Tibial nerve (tissue), 4 donors: Measurements from ENCODE around the gene HPRT1. TPM values are rescaled to one million over a fixed set of nuclear protein-coding genes. Genes with fewer than 3 reads are reported as not detected.

ENCODE experiments used
- DNase-seq, 2 donors: peaks; one replicate each; pipeline ENCODE4 v3.0.0-alpha.2; 2019; ENCODE audit warnings: low spot score in 2 of 2
- H3K27ac ChIP-seq, 4 donors: fragments of 200-600 bp; sonication (generic) in 3 of 4; one replicate each; pipeline ENCODE4 v1.5.1; 2017 to 2019; ENCODE audit warnings: mild to moderate bottlenecking in 1 of 4
- H3K27me3 ChIP-seq, 2 donors: fragments of 200-600 bp; sonication (generic) in 1 of 2; one replicate each; pipeline versions ENCODE4 v1.5.1 to v1.6.0; 2017 to 2019
- H3K36me3 ChIP-seq, 3 donors: fragments of 200-600 bp; sonication (generic); one replicate each; pipeline ENCODE4 v1.5.1; 2018 to 2019
- H3K4me1 ChIP-seq, 4 donors: fragments of 200-600 bp; sonication (generic) in 3 of 4; one replicate each; pipeline ENCODE4 v1.5.1; 2017 to 2019
- H3K4me3 ChIP-seq, 4 donors: fragments of 200-600 bp; sonication (generic) in 3 of 4; one replicate each; pipeline ENCODE4 v1.5.1; 2017 to 2019; ENCODE audit warnings: mild to moderate bottlenecking in 1 of 4, moderate library complexity in 1 of 4
- H3K9me3 ChIP-seq, 4 donors: fragments of 200-600 bp; sonication (generic) in 3 of 4; one replicate each; pipeline ENCODE4 v1.5.1; 2017 to 2019
- EP300 ChIP-seq, 2 donors: sonication (generic); formaldehyde crosslinking; IDR thresholded peaks; one replicate each; pipeline ENCODE4 v1.6.1; 2017; ENCODE audit warnings: antibody characterized with exemption in 2 of 2, mild to moderate bottlenecking in 1 of 2
- POLR2A ChIP-seq, 2 donors: fragments of 450-650 bp; IDR thresholded peaks; one replicate each; pipeline ENCODE4 v1.6.1; 2017; ENCODE audit warnings: antibody characterized with exemption in 2 of 2, mild to moderate bottlenecking in 2 of 2, moderate library complexity in 2 of 2
- WGBS, 2 donors: methylation state at CpG; one replicate each; pipeline ENCODE4 v1.1.5; 2018; 5-methylcytosine and 5-hydroxymethylcytosine counted together
- total RNA-seq, 4 donors: library from RNA; depleted of rRNA; stranded (reverse); fragments of >200 nt; gene quantifications; one replicate each; pipeline ENCODE4 v1.1.0, GENCODE V29; 2016
- TF ChIP-seq, protein P1 (sequence below), 5 experiments: fragments of 200-600 bp in 3 of 5; fragments of 450-650 bp in 2 of 5; sonication (generic) in 3 of 5; IDR thresholded peaks; one replicate each; pipeline ENCODE4 v1.5.1; 2016 to 2019; ENCODE audit warnings: antibody characterized with exemption in 5 of 5, mild to moderate bottlenecking in 3 of 5, moderate library complexity in 2 of 5

Gene HPRT1
- total RNA-seq, 4 donors from 2014 or later, result 4.1 to 35.6 (median 9.7) TPM

DNA sequence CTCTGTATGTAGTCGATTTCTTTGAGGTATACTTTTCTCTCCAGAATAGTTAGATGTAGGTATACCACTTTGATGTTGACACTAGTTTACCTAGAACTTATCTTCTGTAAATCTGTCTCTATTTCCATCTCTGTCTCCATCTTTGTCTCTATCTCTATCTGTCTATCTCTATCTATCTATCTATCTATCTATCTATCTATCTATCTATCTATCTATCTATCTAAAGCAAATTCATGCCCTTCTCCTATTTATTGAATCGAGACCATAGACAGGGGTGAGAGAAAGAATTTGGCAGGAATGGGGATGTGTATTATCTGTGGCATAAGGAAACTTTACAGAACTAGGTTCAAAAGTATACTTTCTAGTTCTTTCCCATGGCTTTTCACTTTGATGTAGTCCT lies 21.4 kb downstream of the HPRT1 start:
- Histone ChIP-seq H3K27ac (no peak overlapping the region), H3K9me3 (no peaks in the 10 kb centered on the region), H3K36me3 (no peaks in the 10 kb centered on the region), H3K27me3 (no peaks in the 10 kb centered on the region), H3K4me3 (no peak overlapping the region), H3K4me1 (no peaks in the 10 kb centered on the region)
- TF ChIP-seq, protein P1, sequence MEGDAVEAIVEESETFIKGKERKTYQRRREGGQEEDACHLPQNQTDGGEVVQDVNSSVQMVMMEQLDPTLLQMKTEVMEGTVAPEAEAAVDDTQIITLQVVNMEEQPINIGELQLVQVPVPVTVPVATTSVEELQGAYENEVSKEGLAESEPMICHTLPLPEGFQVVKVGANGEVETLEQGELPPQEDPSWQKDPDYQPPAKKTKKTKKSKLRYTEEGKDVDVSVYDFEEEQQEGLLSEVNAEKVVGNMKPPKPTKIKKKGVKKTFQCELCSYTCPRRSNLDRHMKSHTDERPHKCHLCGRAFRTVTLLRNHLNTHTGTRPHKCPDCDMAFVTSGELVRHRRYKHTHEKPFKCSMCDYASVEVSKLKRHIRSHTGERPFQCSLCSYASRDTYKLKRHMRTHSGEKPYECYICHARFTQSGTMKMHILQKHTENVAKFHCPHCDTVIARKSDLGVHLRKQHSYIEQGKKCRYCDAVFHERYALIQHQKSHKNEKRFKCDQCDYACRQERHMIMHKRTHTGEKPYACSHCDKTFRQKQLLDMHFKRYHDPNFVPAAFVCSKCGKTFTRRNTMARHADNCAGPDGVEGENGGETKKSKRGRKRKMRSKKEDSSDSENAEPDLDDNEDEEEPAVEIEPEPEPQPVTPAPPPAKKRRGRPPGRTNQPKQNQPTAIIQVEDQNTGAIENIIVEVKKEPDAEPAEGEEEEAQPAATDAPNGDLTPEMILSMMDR (IDR thresholded peaks at IDR 0.05), result no peak
- TF ChIP-seq POLR2A (IDR thresholded peaks at IDR 0.05) (no peak), EP300 (IDR thresholded peaks at IDR 0.05) (no peak)
- no peak for DNase-seq
- WGBS, 2 donors, result 79 to 87% methylated on average over 2 of the region's 2 CpGs

- no peaks in the 10 kb centered on the region for H3K27me3 ChIP-seq
- H3K4me1 ChIP-seq, result no peaks in the 10 kb centered on the region
- no peak overlapping the region for H3K27ac ChIP-seq
- H3K4me3 ChIP-seq, result no peak overlapping the region
- no peak for DNase-seq
- H3K9me3 ChIP-seq, result no peaks in the 10 kb centered on the region
- whole genome bisulfite sequencing, 2 donors, result 66 to 83% methylated on average over 3 of the region's 3 CpGs
- no peaks in the 10 kb centered on the region for H3K36me3 ChIP-seq
- TF ChIP-seq, protein P1 (IDR thresholded peaks at IDR 0.05), result no peak
- TF ChIP-seq EP300 (IDR thresholded peaks at IDR 0.05) (no peak), POLR2A (IDR thresholded peaks at IDR 0.05) (no peak)
These were observed 22.4 kb downstream of the HPRT1 start for GRCh38 chrX:134482371-134482770.

DNA sequence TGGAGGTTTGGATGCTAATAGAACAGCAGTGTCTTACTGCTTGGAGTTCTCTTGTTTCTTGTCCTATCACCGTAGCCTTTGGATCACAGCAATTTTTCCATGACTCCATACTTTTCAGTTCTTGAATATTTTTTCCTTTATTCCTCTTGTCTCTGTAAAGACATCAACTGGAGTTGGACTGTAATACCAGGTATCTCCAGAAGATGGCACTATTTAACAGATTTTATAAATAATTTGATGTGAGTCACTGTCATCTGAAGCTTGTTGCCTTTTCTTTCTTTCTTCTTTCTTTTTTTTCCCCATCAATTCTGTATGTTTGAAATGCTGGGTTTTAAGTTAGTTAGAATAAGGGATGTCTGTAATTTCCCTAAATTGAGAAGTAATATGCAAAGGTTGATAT lies 24.1 kb downstream of the HPRT1 start:
- H3K4me1 ChIP-seq, result no peaks in the 10 kb centered on the region
- no peak overlapping the region for H3K4me3 ChIP-seq
- DNase-seq, result no peak
- no peaks in the 10 kb centered on the region for H3K27me3 ChIP-seq
- TF ChIP-seq EP300 (IDR thresholded peaks at IDR 0.05), result no peak
- TF ChIP-seq, protein P1 (IDR thresholded peaks at IDR 0.05), result peak; percentile 24 to 57 (median 50)
- H3K27ac ChIP-seq, result no peak overlapping the region
- H3K9me3 ChIP-seq, result no peaks in the 10 kb centered on the region
- WGBS, 2 donors, result 21 to 57% methylated on average over 1 of the region's 1 CpG
- H3K36me3 ChIP-seq, result no peaks in the 10 kb centered on the region

DNA sequence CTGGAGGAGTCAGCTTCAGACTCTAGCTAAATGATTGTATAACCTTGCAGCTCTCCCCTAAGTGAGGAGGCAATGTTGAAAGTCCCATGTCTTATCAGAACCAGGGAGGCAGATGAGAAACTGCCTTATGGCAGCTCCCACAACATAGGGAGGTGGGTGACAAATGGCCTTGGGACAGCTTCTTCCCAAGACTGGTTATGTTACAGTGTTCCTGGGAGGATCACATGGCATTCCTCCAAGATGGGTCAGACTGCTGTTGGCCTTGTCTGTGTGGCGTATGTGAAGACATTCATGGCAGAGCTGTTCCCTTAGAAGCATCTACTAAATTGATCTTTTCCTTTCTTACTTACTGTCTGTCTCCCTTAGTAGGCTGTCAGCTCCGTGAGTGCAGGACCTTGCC lies 42.0 kb downstream of the HPRT1 start:
- Histone ChIP-seq H3K36me3 (no peaks in the 10 kb centered on the region), H3K27ac (no peak overlapping the region), H3K27me3 (no peaks in the 10 kb centered on the region), H3K9me3 (no peaks in the 10 kb centered on the region), H3K4me3 (no peak overlapping the region), H3K4me1 (no peaks in the 10 kb centered on the region)
- 81 to 89% methylated on average over 2 of the region's 2 CpGs for WGBS, 2 donors
- TF ChIP-seq, protein P1 (IDR thresholded peaks at IDR 0.05), result no peak
- TF ChIP-seq POLR2A (IDR thresholded peaks at IDR 0.05) (no peak), EP300 (IDR thresholded peaks at IDR 0.05) (no peak)
- DNase-seq, result no peak

DNA sequence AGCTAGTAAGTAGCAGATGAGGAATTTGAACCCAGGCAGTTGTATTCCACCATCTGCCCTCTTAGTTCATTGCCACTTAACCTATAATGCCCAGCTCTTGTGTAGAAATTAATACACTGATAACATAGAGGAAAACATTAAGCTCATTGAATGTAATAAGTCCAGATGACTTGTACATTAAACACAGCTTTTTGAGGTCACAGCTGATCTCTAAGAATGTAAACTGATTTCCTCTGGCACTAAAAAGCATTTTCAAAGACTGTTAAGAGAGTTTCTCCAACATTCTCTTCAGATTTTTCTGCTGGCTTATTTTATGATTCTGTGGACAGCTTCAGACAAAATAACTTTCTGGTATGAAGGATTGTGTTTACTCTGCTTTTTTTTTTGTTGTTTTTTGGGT lies 42.7 kb downstream of the HPRT1 start:
- Histone ChIP-seq H3K27me3 (no peaks in the 10 kb centered on the region), H3K9me3 (no peaks in the 10 kb centered on the region), H3K36me3 (no peaks in the 10 kb centered on the region), H3K27ac (no peak overlapping the region), H3K4me3 (no peak overlapping the region), H3K4me1 (no peaks in the 10 kb centered on the region)
- no peak for DNase-seq
- no peak for TF ChIP-seq EP300 (IDR thresholded peaks at IDR 0.05)

- TF ChIP-seq POLR2A (IDR thresholded peaks at IDR 0.05), result no peak
- no peak for TF ChIP-seq EP300 (IDR thresholded peaks at IDR 0.05)
- TF ChIP-seq, protein P1 (IDR thresholded peaks at IDR 0.05), result no peak
- WGBS, 2 donors, result 85 to 91% methylated on average over 6 to 9 of the region's 9 CpGs
These were observed 52.6 kb downstream of the HPRT1 start for GRCh38 chrX:134512566-134512965.

More at GRCh38 chrX:134512566-134512965, 52.6 kb downstream of the HPRT1 start:
- H3K9me3 ChIP-seq, result no peaks in the 10 kb centered on the region
- no peaks in the 10 kb centered on the region for H3K36me3 ChIP-seq
- H3K4me1 ChIP-seq, result no peaks in the 10 kb centered on the region
- H3K27ac ChIP-seq, result no peak overlapping the region
- H3K27me3 ChIP-seq, result no peaks in the 10 kb centered on the region
- H3K4me3 ChIP-seq, result no peak overlapping the region
- DNase-seq, result no peak
